ENCODE data around the gene VIPR2.
A peak's percentile ranks its signal among the peaks of the same experiment; 100 is the strongest.

The VIPR2 gene

GRCh38 chr7:159116581-159117339, 27.9 kb downstream of the VIPR2 start:
- Histone ChIP-seq H3K36me3 (ENCODE audit: control insufficient read depth in 4 of 4, insufficient read depth in 4 of 4, low read length in 3 of 4) (no peaks in the 10 kb centered on the region), H3K27me3 (replicated peaks in 2 of 5; ENCODE audit: control insufficient read depth in 4 of 5, insufficient read depth in 5 of 5, low read length in 4 of 5) (peaks cover 0 to 65% (median 29%) of the 10 kb centered on the region in 5 experiments), H3K4me3 (ENCODE audit: control insufficient read depth in 1 of 7, extremely low read depth in 1 of 7, insufficient read depth in 4 of 7, low read depth in 2 of 7, low read length in 6 of 7) (no peak overlapping the region), H3K9me3 (ENCODE audit: control extremely low read depth in 1 of 5, control insufficient read depth in 4 of 5, insufficient read depth in 2 of 5, low read depth in 1 of 5, low read length in 4 of 5) (peaks cover 0 to 3% (median 0%) of the 10 kb centered on the region in 5 experiments), H3K4me1 (ENCODE audit: control extremely low read depth in 1 of 4, control insufficient read depth in 4 of 4, insufficient read depth in 4 of 4, low read length in 3 of 4) (peaks cover 0 to 7% (median 0%) of the 10 kb centered on the region in 4 experiments), H3K27ac (ENCODE audit: insufficient read depth in 1 of 2, low read depth in 1 of 2, low read length in 2 of 2, poor library complexity in 1 of 2, severe bottlenecking in 2 of 2) (no peak overlapping the region)
- ChIA-PET POLR2A (no interaction called here), CTCF (no interaction called here)
- no peak for DNase-seq
- 82% methylated on average over 12 of the region's 16 CpGs for WGBS (ENCODE audit: insufficient coverage)

GRCh38 chr7:159115601-159116501, 28.8 kb downstream of the VIPR2 start:
- ChIA-PET POLR2A (no interaction called here), CTCF (no interaction called here)
- Histone ChIP-seq H3K27me3 (replicated peaks in 2 of 5; ENCODE audit: control insufficient read depth in 4 of 5, insufficient read depth in 5 of 5, low read length in 4 of 5) (peaks cover 2 to 67% (median 33%) of the 10 kb centered on the region in 5 experiments), H3K27ac (ENCODE audit: insufficient read depth in 1 of 2, low read depth in 1 of 2, low read length in 2 of 2, poor library complexity in 1 of 2, severe bottlenecking in 2 of 2) (no peak overlapping the region), H3K36me3 (ENCODE audit: control insufficient read depth in 4 of 4, insufficient read depth in 4 of 4, low read length in 3 of 4) (no peaks in the 10 kb centered on the region), H3K4me3 (ENCODE audit: control insufficient read depth in 1 of 7, extremely low read depth in 1 of 7, insufficient read depth in 4 of 7, low read depth in 2 of 7, low read length in 6 of 7) (no peak overlapping the region), H3K4me1 (ENCODE audit: control extremely low read depth in 1 of 4, control insufficient read depth in 4 of 4, insufficient read depth in 4 of 4, low read length in 3 of 4) (peaks cover 0 to 7% (median 0%) of the 10 kb centered on the region in 4 experiments), H3K9me3 (ENCODE audit: control extremely low read depth in 1 of 5, control insufficient read depth in 4 of 5, insufficient read depth in 2 of 5, low read depth in 1 of 5, low read length in 4 of 5) (peaks cover 0 to 3% (median 0%) of the 10 kb centered on the region in 5 experiments)
- WGBS (ENCODE audit: insufficient coverage) = 78% methylated on average over 18 of the region's 19 CpGs
- no peak for DNase-seq

- Histone ChIP-seq H3K4me3 (ENCODE audit: control insufficient read depth in 1 of 7, extremely low read depth in 1 of 7, insufficient read depth in 4 of 7, low read depth in 2 of 7, low read length in 6 of 7) (no peak overlapping the region), H3K27ac (ENCODE audit: insufficient read depth in 1 of 2, low read depth in 1 of 2, low read length in 2 of 2, poor library complexity in 1 of 2, severe bottlenecking in 2 of 2) (no peak overlapping the region), H3K36me3 (ENCODE audit: control insufficient read depth in 4 of 4, insufficient read depth in 4 of 4, low read length in 3 of 4) (no peaks in the 10 kb centered on the region), H3K27me3 (replicated peaks in 2 of 5; ENCODE audit: control insufficient read depth in 4 of 5, insufficient read depth in 5 of 5, low read length in 4 of 5) (peaks cover 2 to 67% (median 37%) of the 10 kb centered on the region in 5 experiments), H3K4me1 (ENCODE audit: control extremely low read depth in 1 of 4, control insufficient read depth in 4 of 4, insufficient read depth in 4 of 4, low read length in 3 of 4) (peaks cover 0 to 7% (median 0%) of the 10 kb centered on the region in 4 experiments), H3K9me3 (ENCODE audit: control extremely low read depth in 1 of 5, control insufficient read depth in 4 of 5, insufficient read depth in 2 of 5, low read depth in 1 of 5, low read length in 4 of 5) (peaks cover 0 to 3% (median 0%) of the 10 kb centered on the region in 5 experiments)
- no peak for DNase-seq
- ChIA-PET CTCF (no interaction called here), POLR2A (no interaction called here)
- WGBS (ENCODE audit: insufficient coverage) = 82% methylated on average over 3 of the region's 7 CpGs
Observed at GRCh38 chr7:159114981-159115380, 29.7 kb downstream of the VIPR2 start.

GRCh38 chr7:159114096-159114495, 30.6 kb downstream of the VIPR2 start:
- Histone ChIP-seq H3K4me1 (ENCODE audit: control extremely low read depth in 1 of 4, control insufficient read depth in 4 of 4, insufficient read depth in 4 of 4, low read length in 3 of 4) (peaks cover 0 to 7% (median 0%) of the 10 kb centered on the region in 4 experiments), H3K36me3 (ENCODE audit: control insufficient read depth in 4 of 4, insufficient read depth in 4 of 4, low read length in 3 of 4) (no peaks in the 10 kb centered on the region), H3K9me3 (ENCODE audit: control extremely low read depth in 1 of 5, control insufficient read depth in 4 of 5, insufficient read depth in 2 of 5, low read depth in 1 of 5, low read length in 4 of 5) (peaks cover 0 to 3% (median 0%) of the 10 kb centered on the region in 5 experiments), H3K27ac (ENCODE audit: insufficient read depth in 1 of 2, low read depth in 1 of 2, low read length in 2 of 2, poor library complexity in 1 of 2, severe bottlenecking in 2 of 2) (no peak overlapping the region), H3K27me3 (replicated peaks in 2 of 5; ENCODE audit: control insufficient read depth in 4 of 5, insufficient read depth in 5 of 5, low read length in 4 of 5) (peaks cover 2 to 75% (median 43%) of the 10 kb centered on the region in 5 experiments), H3K4me3 (ENCODE audit: control insufficient read depth in 1 of 7, extremely low read depth in 1 of 7, insufficient read depth in 4 of 7, low read depth in 2 of 7, low read length in 6 of 7) (no peak overlapping the region)
- POLR2A ChIA-PET = no interaction called here
- no peak for DNase-seq
- CTCF ChIA-PET = no interaction called here
- 72% methylated on average over 7 of the region's 7 CpGs for WGBS (ENCODE audit: insufficient coverage)

GRCh38 chr7:159113056-159113455, 31.6 kb downstream of the VIPR2 start:
- Histone ChIP-seq H3K9me3 (ENCODE audit: control extremely low read depth in 1 of 5, control insufficient read depth in 4 of 5, insufficient read depth in 2 of 5, low read depth in 1 of 5, low read length in 4 of 5) (peaks cover 0 to 3% (median 0%) of the 10 kb centered on the region in 5 experiments), H3K36me3 (ENCODE audit: control insufficient read depth in 4 of 4, insufficient read depth in 4 of 4, low read length in 3 of 4) (no peaks in the 10 kb centered on the region), H3K4me3 (ENCODE audit: control insufficient read depth in 1 of 7, extremely low read depth in 1 of 7, insufficient read depth in 4 of 7, low read depth in 2 of 7, low read length in 6 of 7) (no peak overlapping the region), H3K27ac (ENCODE audit: insufficient read depth in 1 of 2, low read depth in 1 of 2, low read length in 2 of 2, poor library complexity in 1 of 2, severe bottlenecking in 2 of 2) (no peak overlapping the region), H3K27me3 (replicated peaks in 2 of 5; ENCODE audit: control insufficient read depth in 4 of 5, insufficient read depth in 5 of 5, low read length in 4 of 5) (peaks cover 2 to 78% (median 43%) of the 10 kb centered on the region in 5 experiments), H3K4me1 (ENCODE audit: control extremely low read depth in 1 of 4, control insufficient read depth in 4 of 4, insufficient read depth in 4 of 4, low read length in 3 of 4) (peaks cover 0 to 7% (median 0%) of the 10 kb centered on the region in 4 experiments)
- WGBS (ENCODE audit: insufficient coverage) = 50% methylated on average over 8 of the region's 8 CpGs
- DNase-seq = no peak
- CTCF ChIA-PET = no interaction called here
- POLR2A ChIA-PET = no interaction called here

GRCh38 chr7:159112136-159113011, 32.3 kb downstream of the VIPR2 start:
- ChIA-PET POLR2A (no interaction called here), CTCF (no interaction called here)
- WGBS (ENCODE audit: insufficient coverage) = 78% methylated on average over 48 of the region's 48 CpGs
- Histone ChIP-seq H3K36me3 (ENCODE audit: control insufficient read depth in 4 of 4, insufficient read depth in 4 of 4, low read length in 3 of 4) (no peaks in the 10 kb centered on the region), H3K9me3 (ENCODE audit: control extremely low read depth in 1 of 5, control insufficient read depth in 4 of 5, insufficient read depth in 2 of 5, low read depth in 1 of 5, low read length in 4 of 5) (peaks cover 0 to 3% (median 0%) of the 10 kb centered on the region in 5 experiments), H3K4me1 (ENCODE audit: control extremely low read depth in 1 of 4, control insufficient read depth in 4 of 4, insufficient read depth in 4 of 4, low read length in 3 of 4) (peaks cover 0 to 7% (median 0%) of the 10 kb centered on the region in 4 experiments), H3K4me3 (ENCODE audit: control insufficient read depth in 1 of 7, extremely low read depth in 1 of 7, insufficient read depth in 4 of 7, low read depth in 2 of 7, low read length in 6 of 7) (peak overlapping the region in 2 of 7 experiments; percentile 11), H3K27me3 (replicated peaks in 2 of 5; ENCODE audit: control insufficient read depth in 4 of 5, insufficient read depth in 5 of 5, low read length in 4 of 5) (peaks cover 2 to 77% (median 42%) of the 10 kb centered on the region in 5 experiments), H3K27ac (ENCODE audit: insufficient read depth in 1 of 2, low read depth in 1 of 2, low read length in 2 of 2, poor library complexity in 1 of 2, severe bottlenecking in 2 of 2) (no peak overlapping the region)
- DNase-seq = peak in 2 of 3 donors; percentile 4 to 10
